HCT116 (cell line): Measurements from ENCODE around the gene ANO6. TPM values are rescaled to one million over a fixed set of nuclear protein-coding genes. Genes with fewer than 3 reads are reported as not detected.

ENCODE experiments used
- ATAC-seq: fragments of 200-7000 bp; cut with Tn5 transposase; 2 replicates; pipeline ENCODE4 v1.9.1; 2020; ENCODE audit warnings: mild to moderate bottlenecking, moderate library complexity
- BruUV-seq: library from RNA; stranded (reverse); fragments of 400-500 nt; replicated peaks from 2 replicates; lab custom pipeline; 2021; lab: Mats Ljungman, UMichigan
- CTCF ChIA-PET: fragments of 300-600 bp; sonication (Branson Sonifier 250); formaldehyde crosslinking; loops from one replicate; lab custom pipeline; 2021; ENCODE audit warnings: antibody characterized with exemption; lab: Charles Lee
- POLR2A ChIA-PET: fragments of 300-600, 350-600 bp; sonication (Branson Sonifier 250); formaldehyde crosslinking; loops from one replicate; lab custom pipeline; 2021; ENCODE audit warnings: antibody characterized with exemption; lab: Charles Lee
- RAD21 ChIA-PET, 2 experiments: fragments of 300-600 bp; sonication (Branson Sonifier 250); formaldehyde crosslinking; loops; one replicate each; lab custom pipeline; 2023; ENCODE audit warnings: low total read pairs in 2 of 2; ENCODE audit not compliant: uncharacterized antibody in 2 of 2, unreplicated experiment in 2 of 2, low non-redundant PET in 1 of 2; lab: Charles Lee
- DNase-seq: peaks from one replicate; pipeline ENCODE4 v3.0.0-alpha.2; 2010; ENCODE audit warnings: low read depth, low spot score
- H2AFZ ChIP-seq: fragments of 200-600 bp; shearing (Covaris generic), sonication (generic); 2 replicates; pipeline ENCODE4 v1.6.1; 2017; ENCODE audit warnings: low read depth, mixed run types, mixed read lengths, antibody characterized with exemption, low read length; ENCODE audit not compliant: poor library complexity, severe bottlenecking
- H3K27ac ChIP-seq: 2 replicates; pipeline ENCODE4 v1.5.1; 2012; ENCODE audit warnings: low read depth, low read length
- H3K27me3 ChIP-seq: fragments of 200-600 bp; sonication (generic); 2 replicates; pipeline ENCODE4 v1.6.1; 2016; ENCODE audit warnings: mixed run types, low read length, mixed read lengths; ENCODE audit not compliant: insufficient read depth
- H3K36me3 ChIP-seq, 2 experiments: fragments of 200-500 bp in 1 of 2; fragments of 200-600 bp in 1 of 2; sonication (Bioruptor generic) in 1 of 2; sonication (generic) in 1 of 2; 2 replicates each; pipeline versions ENCODE4 v1.5.1 to v1.6.1; 2014 to 2016; ENCODE audit warnings: low read length in 2 of 2, inconsistent platforms in 1 of 2, mixed read lengths in 1 of 2, mixed run types in 1 of 2; ENCODE audit not compliant: insufficient read depth in 2 of 2, control insufficient read depth in 1 of 2
- H3K4me1 ChIP-seq, 2 experiments: fragments of 200-600 bp in 1 of 2; sonication (generic) in 1 of 2; 2 replicates each; pipeline versions ENCODE4 v1.5.1 to v1.6.1; 2012 to 2017; ENCODE audit warnings: low read length in 2 of 2, inconsistent platforms in 1 of 2, mild to moderate bottlenecking in 1 of 2, mixed read lengths in 1 of 2, mixed run types in 1 of 2, moderate library complexity in 1 of 2; ENCODE audit not compliant: insufficient read depth in 2 of 2, control insufficient read depth in 1 of 2
- H3K4me2 ChIP-seq: fragments of 200-600 bp; sonication (generic); 2 replicates; pipeline ENCODE4 v1.6.1; 2017; ENCODE audit warnings: mixed run types, low read length, mixed read lengths
- H3K4me3 ChIP-seq, 2 experiments: fragments of 200-600 bp in 1 of 2; sonication (generic) in 1 of 2; replicated peaks in 1 of 2; 2 replicates each; pipeline ENCODE4 v1.5.1; 2011 to 2016; ENCODE audit warnings: low read length in 2 of 2, control low read depth in 1 of 2, low read depth in 1 of 2, mild to moderate bottlenecking in 1 of 2, mixed read lengths in 1 of 2, mixed run types in 1 of 2
- H3K79me2 ChIP-seq: fragments of 200-600 bp; sonication (generic); 2 replicates; pipeline ENCODE4 v1.6.1; 2017; ENCODE audit warnings: mild to moderate bottlenecking, mixed run types, low read length, moderate library complexity, mixed read lengths; ENCODE audit not compliant: insufficient read depth
- H3K9ac ChIP-seq: fragments of 200-600 bp; sonication (generic); 2 replicates; pipeline ENCODE4 v1.6.1; 2016; ENCODE audit warnings: low read length, mixed read lengths
- H3K9me2 ChIP-seq: fragments of 200-600 bp; sonication (generic), shearing (Covaris generic); 2 replicates; pipeline ENCODE4 v1.6.1; 2017; ENCODE audit warnings: mixed run types, mild to moderate bottlenecking, moderate library complexity; ENCODE audit not compliant: insufficient read depth
- H3K9me3 ChIP-seq, 2 experiments: fragments of 200-500 bp in 1 of 2; fragments of 200-600 bp in 1 of 2; sonication (Bioruptor generic) in 1 of 2; sonication (generic) in 1 of 2; 2 replicates each; pipeline ENCODE4 v1.6.1; 2014 to 2017; ENCODE audit warnings: low read length in 2 of 2, mixed read lengths in 2 of 2, inconsistent platforms in 1 of 2, low read depth in 1 of 2, mild to moderate bottlenecking in 1 of 2, mixed run types in 1 of 2, moderate library complexity in 1 of 2; ENCODE audit not compliant: control insufficient read depth in 1 of 2, insufficient read depth in 1 of 2
- H4K20me1 ChIP-seq: fragments of 200-600 bp; sonication (generic), shearing (Covaris generic); 2 replicates; pipeline ENCODE4 v1.6.1; 2017; ENCODE audit warnings: mixed run types, mild to moderate bottlenecking, moderate library complexity; ENCODE audit not compliant: insufficient read depth
- CBX3 ChIP-seq: IDR thresholded peaks from 2 replicates; pipeline ENCODE4 v1.6.1; 2012; ENCODE audit warnings: low read depth
- CEBPB ChIP-seq: IDR thresholded peaks from 2 replicates; pipeline ENCODE4 v1.6.1; 2012; ENCODE audit warnings: low read depth
- EGR1 ChIP-seq: IDR thresholded peaks from 2 replicates; pipeline ENCODE4 v1.6.1; 2012; ENCODE audit warnings: low read depth
- ELF1 ChIP-seq: IDR thresholded peaks from 2 replicates; pipeline ENCODE4 v1.6.1; 2012; ENCODE audit warnings: low read depth, borderline replicate concordance
- EZH2 ChIP-seq: fragments of 200-600 bp; sonication (generic); IDR thresholded peaks from 2 replicates; pipeline ENCODE4 v1.6.1; 2017; ENCODE audit warnings: antibody characterized with exemption, mixed run types
- EZH2phosphoT487 ChIP-seq: fragments of 200-600 bp; IDR thresholded peaks from 2 replicates; pipeline ENCODE4 v1.6.1; 2018; ENCODE audit warnings: antibody characterized with exemption, borderline replicate concordance
- FOSL1 ChIP-seq: IDR thresholded peaks from 2 replicates; pipeline ENCODE4 v1.6.1; 2012; ENCODE audit warnings: low read depth
- JUND ChIP-seq: IDR thresholded peaks from 2 replicates; pipeline ENCODE4 v1.6.1; 2012
- POLR2A ChIP-seq: IDR thresholded peaks from 2 replicates; pipeline ENCODE4 v1.7.0; 2011; ENCODE audit warnings: borderline replicate concordance; ENCODE audit not compliant: insufficient read depth, insufficient read length; ENCODE audit errors: extremely low read depth
- POLR2AphosphoS5 ChIP-seq: IDR thresholded peaks from 2 replicates; pipeline ENCODE4 v1.6.1; 2011; ENCODE audit warnings: mild to moderate bottlenecking, low read depth, low read length, moderate library complexity
- RAD21 ChIP-seq: IDR thresholded peaks from 2 replicates; pipeline ENCODE4 v1.6.1; 2012; ENCODE audit warnings: low read depth, mild to moderate bottlenecking
- SIN3A ChIP-seq: IDR thresholded peaks from 2 replicates; pipeline ENCODE4 v1.6.1; 2012; ENCODE audit warnings: low read depth
- SP1 ChIP-seq: IDR thresholded peaks from 2 replicates; pipeline ENCODE4 v1.6.1; 2012; ENCODE audit warnings: low read depth
- TCF7L2 ChIP-seq: IDR thresholded peaks from 2 replicates; pipeline ENCODE4 v1.7.0; 2011; ENCODE audit warnings: borderline replicate concordance, inconsistent platforms; ENCODE audit not compliant: insufficient read depth, insufficient read length; ENCODE audit errors: extremely low read depth
- YY1 ChIP-seq: IDR thresholded peaks from 2 replicates; pipeline ENCODE4 v1.6.1; 2011; ENCODE audit warnings: low read length, low read depth, moderate library complexity, mild to moderate bottlenecking; ENCODE audit not compliant: insufficient replicate concordance; ENCODE audit errors: extremely low read depth
- ZFX ChIP-seq: fragments of 450-650 bp; IDR thresholded peaks from 2 replicates; pipeline ENCODE4 v1.6.1; 2017
- intact Hi-C: fragments of 100-400 bp; cut with micrococcal nuclease; formaldehyde crosslinking; loops from 2 replicates; pipeline ENCODE4 v1.10.0; 2022
- total RNA-seq: library from RNA; stranded (reverse); gene quantifications from one replicate; pipeline ENCODE4 v1.2.1, GENCODE V29; 2021; ENCODE audit not compliant: unreplicated experiment
- TF ChIP-seq, protein P1 (sequence below): IDR thresholded peaks from 2 replicates; pipeline ENCODE4 v1.6.1; 2012
- TF ChIP-seq, protein P2 (sequence below), 3 experiments: fragments of 200-600 bp in 1 of 3; sonication (generic) in 1 of 3; IDR thresholded peaks in 2 of 3; conservative IDR thresholded peaks in 1 of 3; 2 replicates each; pipeline ENCODE4 v1.5.1; 2012 to 2017; ENCODE audit warnings: low read depth in 2 of 3, low read length in 2 of 3, antibody characterized with exemption in 1 of 3, borderline replicate concordance in 1 of 3, control low read depth in 1 of 3, mild to moderate bottlenecking in 1 of 3, mixed read lengths in 1 of 3, mixed run types in 1 of 3, moderate library complexity in 1 of 3; ENCODE audit not compliant: insufficient read depth in 1 of 3
- TF ChIP-seq, protein P3 (sequence below): IDR thresholded peaks from 2 replicates; pipeline ENCODE4 v1.6.1; 2012
- TF ChIP-seq, protein P4 (sequence below): IDR thresholded peaks from 2 replicates; pipeline ENCODE4 v1.6.1; 2011; ENCODE audit warnings: mild to moderate bottlenecking, low read length, moderate library complexity; ENCODE audit not compliant: insufficient replicate concordance; ENCODE audit errors: extremely low read depth

ANO6 gene
- total RNA-seq, 1 experiment from 2014 or later: 36.7 TPM

DNA sequence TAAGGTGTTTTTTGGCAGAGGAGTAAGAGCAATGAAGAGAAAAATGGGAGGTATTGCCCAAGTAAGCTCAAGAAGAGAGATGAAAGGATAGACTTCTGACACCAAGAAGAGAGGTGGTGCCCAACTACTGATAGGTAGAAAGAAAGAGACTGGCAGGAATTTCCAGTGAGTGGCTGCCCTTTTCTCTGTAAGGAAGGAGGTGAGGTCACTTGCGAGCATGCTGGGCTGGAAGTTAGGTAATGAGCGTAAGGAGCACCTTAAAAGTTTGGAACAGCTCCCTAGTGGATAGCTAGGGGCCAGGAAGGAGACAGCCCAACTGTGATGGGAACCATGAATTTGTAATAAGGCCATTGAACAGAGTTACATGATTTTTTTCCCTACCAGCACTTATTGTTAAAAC is 127.0 kb downstream of the ANO6 start:
- H3K27ac ChIP-seq: no peak overlapping the region

More for the DNA sequence above, 127.0 kb downstream of the ANO6 start:
- H4K20me1 ChIP-seq: no peaks in the 10 kb centered on the region
- CTCF ChIA-PET: no interaction called here
- peak overlapping the region; percentile 44 for H3K4me2 ChIP-seq
- no peaks in the 10 kb centered on the region for H3K9me2 ChIP-seq
- H2AFZ ChIP-seq: no peak overlapping the region
- no TSS peak for BruUV-seq
- no peak for TF ChIP-seq POLR2A
- TF ChIP-seq RAD21: no peak
- no peak for TF ChIP-seq JUND
- TF ChIP-seq ZFX: no peak
- no peak for TF ChIP-seq ELF1
- TF ChIP-seq CEBPB: no peak
- no peak for TF ChIP-seq FOSL1
- no peak for TF ChIP-seq TCF7L2
- TF ChIP-seq SIN3A: no peak
- TF ChIP-seq, protein P1, sequence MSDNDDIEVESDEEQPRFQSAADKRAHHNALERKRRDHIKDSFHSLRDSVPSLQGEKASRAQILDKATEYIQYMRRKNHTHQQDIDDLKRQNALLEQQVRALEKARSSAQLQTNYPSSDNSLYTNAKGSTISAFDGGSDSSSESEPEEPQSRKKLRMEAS: no peak
- TF ChIP-seq, protein P2, sequence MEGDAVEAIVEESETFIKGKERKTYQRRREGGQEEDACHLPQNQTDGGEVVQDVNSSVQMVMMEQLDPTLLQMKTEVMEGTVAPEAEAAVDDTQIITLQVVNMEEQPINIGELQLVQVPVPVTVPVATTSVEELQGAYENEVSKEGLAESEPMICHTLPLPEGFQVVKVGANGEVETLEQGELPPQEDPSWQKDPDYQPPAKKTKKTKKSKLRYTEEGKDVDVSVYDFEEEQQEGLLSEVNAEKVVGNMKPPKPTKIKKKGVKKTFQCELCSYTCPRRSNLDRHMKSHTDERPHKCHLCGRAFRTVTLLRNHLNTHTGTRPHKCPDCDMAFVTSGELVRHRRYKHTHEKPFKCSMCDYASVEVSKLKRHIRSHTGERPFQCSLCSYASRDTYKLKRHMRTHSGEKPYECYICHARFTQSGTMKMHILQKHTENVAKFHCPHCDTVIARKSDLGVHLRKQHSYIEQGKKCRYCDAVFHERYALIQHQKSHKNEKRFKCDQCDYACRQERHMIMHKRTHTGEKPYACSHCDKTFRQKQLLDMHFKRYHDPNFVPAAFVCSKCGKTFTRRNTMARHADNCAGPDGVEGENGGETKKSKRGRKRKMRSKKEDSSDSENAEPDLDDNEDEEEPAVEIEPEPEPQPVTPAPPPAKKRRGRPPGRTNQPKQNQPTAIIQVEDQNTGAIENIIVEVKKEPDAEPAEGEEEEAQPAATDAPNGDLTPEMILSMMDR (IDR thresholded peaks at IDR 0.05 in 2 of 3, conservative IDR thresholded peaks at IDR 0.05 in 1 of 3; ENCODE audit: borderline replicate concordance in 1 of 3, insufficient read depth in 1 of 3, low read depth in 2 of 3, low read length in 2 of 3): no peak
- no peak for TF ChIP-seq EZH2
- TF ChIP-seq CBX3: no peak
- no peak for TF ChIP-seq SP1
- TF ChIP-seq EGR1: no peak
- TF ChIP-seq, protein P3, sequence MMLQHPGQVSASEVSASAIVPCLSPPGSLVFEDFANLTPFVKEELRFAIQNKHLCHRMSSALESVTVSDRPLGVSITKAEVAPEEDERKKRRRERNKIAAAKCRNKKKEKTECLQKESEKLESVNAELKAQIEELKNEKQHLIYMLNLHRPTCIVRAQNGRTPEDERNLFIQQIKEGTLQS: no peak
- TF ChIP-seq, protein P4, sequence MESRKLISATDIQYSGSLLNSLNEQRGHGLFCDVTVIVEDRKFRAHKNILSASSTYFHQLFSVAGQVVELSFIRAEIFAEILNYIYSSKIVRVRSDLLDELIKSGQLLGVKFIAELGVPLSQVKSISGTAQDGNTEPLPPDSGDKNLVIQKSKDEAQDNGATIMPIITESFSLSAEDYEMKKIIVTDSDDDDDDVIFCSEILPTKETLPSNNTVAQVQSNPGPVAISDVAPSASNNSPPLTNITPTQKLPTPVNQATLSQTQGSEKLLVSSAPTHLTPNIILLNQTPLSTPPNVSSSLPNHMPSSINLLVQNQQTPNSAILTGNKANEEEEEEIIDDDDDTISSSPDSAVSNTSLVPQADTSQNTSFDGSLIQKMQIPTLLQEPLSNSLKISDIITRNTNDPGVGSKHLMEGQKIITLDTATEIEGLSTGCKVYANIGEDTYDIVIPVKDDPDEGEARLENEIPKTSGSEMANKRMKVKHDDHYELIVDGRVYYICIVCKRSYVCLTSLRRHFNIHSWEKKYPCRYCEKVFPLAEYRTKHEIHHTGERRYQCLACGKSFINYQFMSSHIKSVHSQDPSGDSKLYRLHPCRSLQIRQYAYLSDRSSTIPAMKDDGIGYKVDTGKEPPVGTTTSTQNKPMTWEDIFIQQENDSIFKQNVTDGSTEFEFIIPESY: no peak
- no peak for TF ChIP-seq POLR2AphosphoS5
- TF ChIP-seq YY1: no peak
- no peak for TF ChIP-seq EZH2phosphoT487
- TF ChIP-seq, all 23 proteins: peak for 0
- Histone ChIP-seq H3K9ac (no peak overlapping the region), H3K4me3 (no peak overlapping the region), H3K4me1 (peaks cover 5 to 18% of the 10 kb centered on the region in 2 experiments; a peak in 3 of 4 replicates), H3K36me3 (no peaks in the 10 kb centered on the region), H3K9me3 (no peaks in the 10 kb centered on the region), H3K79me2 (no peaks in the 10 kb centered on the region), H3K27me3 (no peaks in the 10 kb centered on the region)
- intact Hi-C loops: no loop called here
- DNase-seq (no peak), ATAC-seq (0 out of 2 replicates have a peak, but pooled peaks have one; percentile 20)
- POLR2A ChIA-PET: no interaction called here
- RAD21 ChIA-PET: no interaction called here
